Lower leg skin (tissue), 3 donors: ENCODE measurements around the gene TPRG1L.

Experiments used
- POLR2A ChIP-seq, 2 donors: fragments of 450-650 bp; IDR thresholded peaks; one replicate each; pipeline ENCODE4 v1.6.1; 2016 to 2017; ENCODE audit warnings: antibody characterized with exemption in 2 of 2, mild to moderate bottlenecking in 1 of 2, moderate library complexity in 1 of 2
- TF ChIP-seq, protein P1 (sequence below), 3 donors: fragments of 450-650 bp; IDR thresholded peaks; one replicate each; pipeline ENCODE4 v1.5.1; 2016; ENCODE audit warnings: antibody characterized with exemption in 3 of 3, mild to moderate bottlenecking in 3 of 3, moderate library complexity in 2 of 3

DNA sequence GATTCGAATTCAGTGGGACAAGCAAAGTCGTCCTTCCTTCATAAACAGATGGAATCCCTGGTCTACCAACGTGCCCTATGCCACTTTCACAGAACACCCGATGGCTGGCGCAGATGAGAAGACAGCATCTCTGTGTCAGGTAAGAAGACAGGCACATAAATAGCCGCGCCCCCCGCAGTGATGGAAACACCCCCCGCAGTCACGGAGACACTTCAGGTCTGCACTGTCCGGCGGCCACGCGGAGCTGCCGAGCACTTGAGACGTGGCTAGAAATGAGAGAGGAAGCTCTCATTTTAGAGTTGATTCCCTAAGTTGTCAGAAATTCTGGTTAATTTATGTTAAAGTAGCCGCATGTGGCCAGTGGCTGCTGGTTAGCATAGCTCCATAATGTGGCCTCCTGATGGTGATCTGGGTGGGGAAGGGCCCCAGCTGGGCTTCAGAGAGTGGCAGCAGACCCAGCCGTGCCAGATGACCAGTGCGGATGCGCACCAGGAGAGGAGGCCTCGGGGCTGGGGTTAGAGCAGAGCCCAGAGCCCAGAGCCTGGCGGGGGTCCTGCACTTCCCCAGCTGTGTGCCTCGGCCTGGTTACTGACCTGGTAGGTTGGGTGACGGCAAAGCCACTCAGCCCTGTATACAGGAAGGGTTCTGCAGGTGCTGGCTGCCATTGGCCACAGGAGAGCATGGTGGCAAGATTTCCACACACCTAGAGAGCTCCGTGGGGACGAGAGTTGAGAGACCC is 2.9 kb downstream of the TPRG1L start:
- TF ChIP-seq POLR2A (IDR thresholded peaks at IDR 0.05): no peak
- TF ChIP-seq, protein P1, sequence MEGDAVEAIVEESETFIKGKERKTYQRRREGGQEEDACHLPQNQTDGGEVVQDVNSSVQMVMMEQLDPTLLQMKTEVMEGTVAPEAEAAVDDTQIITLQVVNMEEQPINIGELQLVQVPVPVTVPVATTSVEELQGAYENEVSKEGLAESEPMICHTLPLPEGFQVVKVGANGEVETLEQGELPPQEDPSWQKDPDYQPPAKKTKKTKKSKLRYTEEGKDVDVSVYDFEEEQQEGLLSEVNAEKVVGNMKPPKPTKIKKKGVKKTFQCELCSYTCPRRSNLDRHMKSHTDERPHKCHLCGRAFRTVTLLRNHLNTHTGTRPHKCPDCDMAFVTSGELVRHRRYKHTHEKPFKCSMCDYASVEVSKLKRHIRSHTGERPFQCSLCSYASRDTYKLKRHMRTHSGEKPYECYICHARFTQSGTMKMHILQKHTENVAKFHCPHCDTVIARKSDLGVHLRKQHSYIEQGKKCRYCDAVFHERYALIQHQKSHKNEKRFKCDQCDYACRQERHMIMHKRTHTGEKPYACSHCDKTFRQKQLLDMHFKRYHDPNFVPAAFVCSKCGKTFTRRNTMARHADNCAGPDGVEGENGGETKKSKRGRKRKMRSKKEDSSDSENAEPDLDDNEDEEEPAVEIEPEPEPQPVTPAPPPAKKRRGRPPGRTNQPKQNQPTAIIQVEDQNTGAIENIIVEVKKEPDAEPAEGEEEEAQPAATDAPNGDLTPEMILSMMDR (IDR thresholded peaks at IDR 0.05): no peak
